HUES6 (cell line): Measurements from ENCODE around the gene CYP24A1.

ENCODE experiments used
- H3K27ac ChIP-seq: 2 replicates; pipeline ENCODE4 v1.7.0; 2013; ENCODE audit warnings: low read depth, mild to moderate bottlenecking, low read length, inconsistent platforms
- H3K27me3 ChIP-seq: 2 replicates; pipeline ENCODE4 v1.6.1; 2013; ENCODE audit warnings: low read length; ENCODE audit not compliant: control insufficient read depth, insufficient read depth
- H3K36me3 ChIP-seq: 2 replicates; pipeline ENCODE4 v1.6.1; 2013; ENCODE audit warnings: low read length; ENCODE audit not compliant: control insufficient read depth, insufficient read depth
- H3K4me1 ChIP-seq: 2 replicates; pipeline ENCODE4 v1.6.1; 2013; ENCODE audit warnings: low read length; ENCODE audit not compliant: control insufficient read depth, insufficient read depth
- H3K4me3 ChIP-seq: 2 replicates; pipeline ENCODE4 v1.5.1; 2013; ENCODE audit warnings: low read depth, low read length
- H3K9ac ChIP-seq: one replicate; pipeline ENCODE4 v1.6.1; 2013; ENCODE audit warnings: mild to moderate bottlenecking, low read length
- H3K9me3 ChIP-seq: 2 replicates; pipeline ENCODE4 v1.6.1; 2013; ENCODE audit warnings: low read depth, low read length; ENCODE audit not compliant: control insufficient read depth, insufficient read depth

The CYP24A1 gene

DNA sequence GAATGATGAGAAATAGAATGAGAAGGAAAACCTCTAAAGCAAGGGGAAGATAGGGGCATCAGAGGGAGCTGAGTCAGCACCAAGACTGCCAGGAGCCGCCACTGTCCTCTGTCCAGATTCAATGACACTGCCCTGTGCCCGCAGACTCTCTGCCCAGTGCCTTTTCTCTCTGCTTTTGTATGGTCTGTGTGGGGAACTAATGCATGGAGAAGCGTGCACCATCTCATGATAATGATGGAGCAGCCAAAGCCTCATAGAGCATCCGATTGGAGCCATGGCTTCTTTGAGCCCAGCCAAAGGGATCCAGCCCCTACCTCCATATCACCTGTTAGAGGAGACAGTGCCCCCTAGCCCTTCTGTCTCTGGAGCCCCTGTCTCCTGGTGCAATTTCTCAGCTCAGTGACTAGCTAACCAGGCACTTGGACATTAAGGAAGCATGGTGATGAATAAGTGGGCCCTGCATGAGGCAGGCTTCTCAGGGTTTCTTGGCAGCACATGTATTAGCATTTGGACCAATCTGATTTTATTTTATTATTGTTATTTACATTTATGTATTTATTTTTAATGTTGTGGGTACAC is 27.6 kb upstream of the CYP24A1 start:
- no peaks in the 10 kb centered on the region for H3K36me3 ChIP-seq
- H3K4me3 ChIP-seq, result no peak overlapping the region
- H3K9me3 ChIP-seq, result no peaks in the 10 kb centered on the region
- no peaks in the 10 kb centered on the region; the same call in 1 of the 2 replicates for H3K4me1 ChIP-seq
- H3K27me3 ChIP-seq, result no peaks in the 10 kb centered on the region
- no peak overlapping the region for H3K27ac ChIP-seq
- no peak overlapping the region for H3K9ac ChIP-seq

DNA sequence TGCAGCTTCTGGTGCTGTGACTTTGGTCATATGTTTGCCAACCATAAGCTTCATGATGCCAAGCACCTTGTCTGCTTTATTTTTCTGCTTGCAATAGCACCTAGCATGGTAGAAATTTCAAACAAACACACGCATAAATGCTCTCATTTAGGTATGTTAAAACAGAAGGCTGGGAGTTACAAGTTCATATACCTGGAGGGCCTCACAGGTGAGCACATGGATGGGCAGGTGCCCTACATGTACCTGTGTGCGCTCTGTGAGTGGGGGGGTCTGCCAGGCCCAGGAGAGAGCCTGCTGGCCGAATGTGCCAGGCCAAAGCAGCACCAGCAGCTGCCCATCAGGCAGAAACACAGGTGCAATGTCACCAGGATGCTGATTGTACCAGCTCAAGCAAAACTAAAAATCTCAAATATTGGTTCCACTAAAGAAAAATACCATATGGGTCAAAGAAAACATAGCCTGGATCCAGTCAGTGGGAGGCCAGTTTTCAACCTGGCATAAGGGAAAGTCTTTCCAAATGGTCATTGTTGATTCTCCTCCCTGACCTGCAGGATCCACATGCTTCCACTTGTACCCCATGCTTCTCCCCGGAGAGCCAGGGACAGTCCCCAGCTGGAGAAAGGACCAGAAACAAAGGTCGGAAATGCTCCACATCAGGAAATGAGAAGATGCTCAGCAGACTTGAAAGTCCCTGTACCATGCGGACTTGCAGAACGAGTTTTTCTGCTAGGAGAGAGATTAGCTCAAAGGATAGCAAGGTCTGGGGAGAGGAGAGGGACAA is 26.9 kb upstream of the CYP24A1 start:
- no peak overlapping the region for H3K4me3 ChIP-seq
- no peaks in the 10 kb centered on the region for H3K27me3 ChIP-seq
- H3K36me3 ChIP-seq, result no peaks in the 10 kb centered on the region
- H3K9ac ChIP-seq, result no peak overlapping the region
- H3K9me3 ChIP-seq, result no peaks in the 10 kb centered on the region
- no peak overlapping the region for H3K27ac ChIP-seq
- no peaks in the 10 kb centered on the region; the same call in 1 of the 2 replicates for H3K4me1 ChIP-seq

DNA sequence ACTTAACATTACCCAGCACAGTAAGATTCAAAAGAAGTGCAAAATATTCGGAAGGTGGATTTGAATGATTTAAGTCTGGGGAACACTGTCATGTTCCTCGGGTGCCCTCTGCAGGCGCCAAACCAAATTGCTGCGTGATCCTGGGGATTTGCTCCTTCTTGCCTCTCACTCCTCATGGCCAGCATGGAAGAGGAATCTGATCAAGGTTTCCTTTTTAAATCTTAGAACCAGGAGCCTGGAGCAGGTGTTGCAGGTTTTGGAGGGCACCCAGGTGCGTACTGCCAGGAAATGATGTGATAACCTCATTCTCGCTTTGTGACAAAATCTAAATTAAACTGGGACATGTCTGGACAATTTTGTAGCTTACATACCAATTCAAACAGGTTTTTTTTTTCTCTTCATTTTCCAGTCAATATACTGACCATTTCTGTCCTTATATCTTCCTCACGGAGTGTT is 26.0 kb upstream of the CYP24A1 start:
- Histone ChIP-seq H3K36me3 (no peaks in the 10 kb centered on the region), H3K27ac (no peak overlapping the region), H3K4me3 (no peak overlapping the region), H3K9ac (no peak overlapping the region), H3K4me1 (no peaks in the 10 kb centered on the region; the same call in 1 of the 2 replicates), H3K27me3 (no peaks in the 10 kb centered on the region), H3K9me3 (no peaks in the 10 kb centered on the region)

DNA sequence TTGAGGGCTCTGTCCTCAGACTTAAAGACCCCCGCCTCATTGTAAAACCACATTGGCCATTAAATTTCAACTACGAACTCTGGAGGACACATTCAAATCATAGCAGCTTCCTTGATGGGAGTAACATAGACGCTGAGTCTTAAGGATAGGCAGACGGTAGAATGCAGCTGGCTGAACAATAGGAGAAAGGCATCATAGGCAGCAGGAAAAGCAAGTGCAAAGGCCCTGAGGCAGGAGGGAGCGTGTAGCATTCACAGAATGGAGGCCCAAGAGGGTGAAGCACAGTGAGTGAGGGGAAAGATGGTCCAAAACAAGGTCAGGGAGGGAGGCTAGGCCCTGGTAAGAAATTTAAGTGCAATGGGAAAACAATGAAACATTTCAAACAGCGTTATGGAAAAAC is 25.5 kb upstream of the CYP24A1 start:
- Histone ChIP-seq H3K27ac (no peak overlapping the region), H3K9me3 (no peaks in the 10 kb centered on the region), H3K36me3 (no peaks in the 10 kb centered on the region), H3K27me3 (no peaks in the 10 kb centered on the region), H3K4me3 (no peak overlapping the region), H3K4me1 (no peaks in the 10 kb centered on the region; the same call in 1 of the 2 replicates), H3K9ac (no peak overlapping the region)

DNA sequence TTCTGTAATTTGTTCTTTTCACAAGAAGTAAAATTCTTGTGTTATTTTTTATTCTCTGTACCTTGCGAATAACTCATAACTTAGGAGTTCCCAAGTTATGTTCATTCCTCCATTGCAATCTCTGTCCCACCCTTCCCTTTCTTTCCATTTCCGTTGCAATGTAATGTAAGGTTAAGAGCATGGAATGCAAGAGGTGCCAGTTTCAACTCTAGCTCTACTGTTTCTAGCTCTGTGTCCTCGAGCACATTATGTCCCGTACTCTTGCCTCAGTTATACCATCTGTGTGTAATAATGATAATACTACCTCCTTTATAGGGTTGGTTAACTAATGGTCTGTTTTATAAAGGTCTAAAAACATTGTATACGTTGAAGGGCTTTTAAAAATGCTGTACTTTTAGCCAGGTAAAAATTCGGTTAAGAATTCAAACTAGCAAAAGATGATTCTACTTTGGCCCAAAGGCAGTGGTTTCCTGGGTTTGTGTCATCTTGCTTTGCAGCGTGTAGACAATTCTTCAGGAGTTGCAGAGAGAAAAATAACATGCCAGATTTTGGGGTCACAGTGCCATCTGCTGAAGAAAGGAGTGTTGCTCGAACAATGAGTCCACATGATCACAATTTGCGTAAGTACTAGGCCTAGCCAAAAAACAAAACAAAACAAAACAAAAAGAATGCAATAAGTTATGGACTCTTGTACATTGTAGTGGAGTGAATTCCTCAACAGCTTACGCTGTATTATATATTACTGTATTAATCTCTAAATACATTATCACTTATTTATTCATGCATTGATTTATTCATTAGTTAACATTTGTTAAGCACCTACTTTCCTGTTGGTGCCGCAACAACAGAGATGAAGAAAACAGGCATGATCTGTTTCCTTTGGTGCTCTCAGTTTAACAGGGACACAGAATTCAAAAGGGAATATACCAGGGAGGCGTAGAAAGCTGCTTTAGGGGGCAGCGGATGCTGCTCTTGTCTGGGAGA is 24.1 kb upstream of the CYP24A1 start:
- Histone ChIP-seq H3K27me3 (no peaks in the 10 kb centered on the region), H3K4me1 (no peaks in the 10 kb centered on the region; the same call in 1 of the 2 replicates), H3K9ac (no peak overlapping the region), H3K4me3 (no peak overlapping the region), H3K36me3 (no peaks in the 10 kb centered on the region), H3K27ac (no peak overlapping the region), H3K9me3 (no peaks in the 10 kb centered on the region)

DNA sequence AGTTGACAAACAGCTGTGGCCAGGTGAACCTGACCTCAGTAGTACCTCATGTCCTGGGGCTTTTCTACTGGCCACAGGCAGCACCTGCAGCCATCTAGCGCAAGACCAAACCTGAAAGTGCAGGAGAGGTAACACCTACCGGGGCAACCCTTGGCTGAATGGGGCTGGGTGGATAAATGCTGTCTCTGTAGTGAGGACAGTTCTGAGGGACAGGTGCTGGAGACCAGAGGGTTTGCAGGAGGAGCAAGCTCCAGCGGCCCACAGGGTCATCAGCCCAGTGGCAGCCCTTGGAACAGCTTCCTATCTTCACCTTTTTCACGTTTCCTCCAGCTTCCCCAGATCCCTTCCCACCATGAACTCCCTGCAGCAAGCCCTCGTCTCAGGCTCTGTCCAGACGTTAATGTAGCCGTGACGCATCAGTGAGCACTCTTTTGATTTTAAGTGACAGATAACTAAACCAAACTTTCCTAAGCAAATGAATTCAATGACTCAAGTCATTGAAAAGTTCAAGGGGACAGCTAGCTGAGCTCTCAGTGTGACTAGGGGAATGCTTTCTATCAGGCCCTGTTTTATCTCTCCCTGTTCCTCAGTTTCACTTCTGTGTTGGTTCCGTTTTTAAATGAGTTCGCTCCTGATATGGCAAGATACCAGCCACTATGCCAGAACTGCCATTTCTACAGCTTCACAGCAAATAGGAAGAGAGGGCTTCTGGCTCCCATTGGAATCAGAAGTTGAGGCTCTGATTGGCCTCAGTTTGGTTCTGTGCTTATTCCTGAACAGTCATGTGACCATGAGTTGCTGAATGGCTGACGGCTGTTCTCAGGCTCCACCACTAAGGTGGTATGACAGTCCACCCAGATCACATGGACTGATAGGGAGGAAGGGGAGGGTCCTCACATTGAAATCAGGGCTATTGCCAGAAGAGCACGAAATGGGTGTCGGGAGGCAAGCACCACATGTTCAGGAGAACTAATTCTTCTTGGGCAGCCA is 22.0 kb upstream of the CYP24A1 start:
- H3K27ac ChIP-seq, result no peak overlapping the region
- H3K27me3 ChIP-seq, result no peaks in the 10 kb centered on the region
- no peaks in the 10 kb centered on the region for H3K4me1 ChIP-seq
- no peaks in the 10 kb centered on the region for H3K9me3 ChIP-seq
- H3K36me3 ChIP-seq, result no peaks in the 10 kb centered on the region
- no peak overlapping the region for H3K9ac ChIP-seq
- no peak overlapping the region for H3K4me3 ChIP-seq

DNA sequence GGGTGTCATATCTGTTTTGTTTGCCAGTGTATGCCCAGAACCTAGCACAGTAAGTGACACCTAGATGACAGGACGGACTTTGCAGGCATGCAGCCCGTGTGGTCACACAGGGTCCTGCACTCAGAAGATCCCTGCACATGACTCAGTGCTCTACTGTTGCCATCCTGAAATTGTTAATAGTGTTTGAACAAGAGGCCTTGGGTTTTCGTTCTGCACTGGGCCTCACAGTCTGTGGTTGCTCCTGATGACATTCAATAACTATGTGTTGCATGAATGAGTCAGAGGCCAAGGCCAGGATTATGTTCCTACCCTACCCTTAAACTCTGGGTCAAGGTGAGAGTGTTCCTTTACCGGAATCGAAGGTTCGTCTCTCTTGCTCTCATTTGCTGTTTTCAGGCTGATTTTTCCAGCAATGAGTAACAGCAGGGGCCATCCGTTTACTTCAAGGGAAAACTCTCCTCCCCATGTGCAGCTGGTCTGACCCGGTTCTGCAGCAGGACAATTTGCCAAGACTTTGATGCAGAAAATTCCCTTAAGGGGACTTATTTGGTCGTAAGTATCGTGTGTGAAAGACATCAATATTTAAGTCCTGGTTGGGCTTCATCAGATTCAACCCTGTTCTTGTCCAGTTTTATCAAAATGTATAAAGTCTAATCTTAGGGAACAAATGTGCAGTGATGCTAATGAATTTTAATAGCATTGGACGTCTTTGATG is 21.1 kb upstream of the CYP24A1 start:
- Histone ChIP-seq H3K36me3 (no peaks in the 10 kb centered on the region), H3K4me3 (no peak overlapping the region), H3K27ac (no peak overlapping the region), H3K9ac (no peak overlapping the region), H3K4me1 (no peaks in the 10 kb centered on the region), H3K9me3 (no peaks in the 10 kb centered on the region), H3K27me3 (no peaks in the 10 kb centered on the region)

DNA sequence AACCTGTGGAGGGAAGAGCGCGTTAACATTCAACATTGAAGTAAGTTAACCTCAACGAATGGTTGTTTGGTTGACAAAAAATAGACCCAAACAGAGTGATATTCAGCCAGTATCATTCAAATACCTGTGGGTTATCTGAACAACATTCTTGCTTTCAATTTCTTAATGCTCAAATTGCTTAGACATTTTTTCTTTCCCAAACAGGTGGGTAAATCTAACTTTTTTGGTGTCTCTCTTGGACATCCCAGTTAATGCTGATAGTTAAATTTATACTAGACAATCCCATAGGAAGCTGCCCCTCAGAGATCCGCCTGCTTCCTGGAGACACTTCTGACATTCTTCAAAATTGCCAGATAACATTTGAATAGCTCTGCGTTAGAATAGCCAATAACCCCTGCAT is 20.0 kb upstream of the CYP24A1 start:
- Histone ChIP-seq H3K9me3 (no peaks in the 10 kb centered on the region), H3K4me3 (no peak overlapping the region), H3K27me3 (no peaks in the 10 kb centered on the region), H3K36me3 (no peaks in the 10 kb centered on the region), H3K27ac (no peak overlapping the region), H3K9ac (no peak overlapping the region), H3K4me1 (no peaks in the 10 kb centered on the region)

DNA sequence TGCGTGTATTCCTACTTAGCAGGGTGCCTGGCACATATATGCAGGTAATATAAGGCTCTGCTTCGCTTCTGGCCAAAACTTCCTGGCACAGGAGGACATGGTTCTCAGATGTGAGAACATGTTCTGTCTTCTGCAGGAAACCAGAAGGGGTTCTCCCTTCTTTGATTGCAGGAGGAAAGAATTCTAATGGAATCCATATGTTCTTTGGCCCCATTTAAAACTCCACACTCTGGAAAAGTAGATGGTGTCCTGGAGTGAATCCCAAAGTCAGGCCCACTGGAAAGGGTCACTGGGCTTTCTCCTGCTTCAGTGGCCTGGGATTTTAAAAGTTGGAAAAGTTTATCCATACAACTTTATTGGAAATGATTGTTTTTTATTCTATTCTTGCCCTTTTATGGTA is 16.4 kb upstream of the CYP24A1 start:
- Histone ChIP-seq H3K9ac (no peak overlapping the region), H3K4me3 (no peak overlapping the region), H3K36me3 (no peaks in the 10 kb centered on the region), H3K4me1 (no peaks in the 10 kb centered on the region), H3K9me3 (no peaks in the 10 kb centered on the region), H3K27me3 (no peaks in the 10 kb centered on the region), H3K27ac (no peak overlapping the region)

DNA sequence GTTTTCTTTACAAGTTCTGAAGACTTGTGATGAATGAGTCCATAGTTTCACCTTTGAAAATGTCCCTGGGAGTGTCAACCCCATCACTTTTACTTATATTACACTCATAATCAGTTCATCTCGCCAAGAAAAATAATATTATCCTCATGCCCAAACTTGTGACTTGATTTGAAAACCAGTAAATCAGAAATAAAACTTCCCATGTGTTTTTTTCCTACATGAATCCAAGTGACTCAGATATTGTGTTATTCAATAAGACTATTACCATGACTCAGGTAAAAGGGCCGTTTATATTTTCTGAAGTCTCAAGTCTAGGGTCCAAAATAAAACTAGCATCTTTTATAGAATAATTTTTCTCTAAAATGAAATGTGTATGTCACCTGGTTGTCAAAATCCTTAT is 15.8 kb upstream of the CYP24A1 start:
- no peak overlapping the region for H3K27ac ChIP-seq
- H3K9me3 ChIP-seq, result no peaks in the 10 kb centered on the region

More for the DNA sequence above, 15.8 kb upstream of the CYP24A1 start:
- Histone ChIP-seq H3K36me3 (no peaks in the 10 kb centered on the region), H3K27me3 (no peaks in the 10 kb centered on the region), H3K4me3 (no peak overlapping the region), H3K4me1 (no peaks in the 10 kb centered on the region), H3K9ac (no peak overlapping the region)
